Measurements from ENCODE around the gene WDR83.

The WDR83 gene

GRCh38 chr19:12715929-12716328, 49.3 kb downstream of the WDR83 start:
- H3K9me3 ChIP-seq (ENCODE audit: control insufficient read depth, insufficient read depth, low read depth, low read length) = no peaks in the 10 kb centered on the region
- no peak overlapping the region for H3K27ac ChIP-seq (ENCODE audit: low read depth, low read length)
- no peaks in the 10 kb centered on the region for H3K27me3 ChIP-seq (ENCODE audit: control insufficient read depth, insufficient read depth, low read length)
- H3K4me1 ChIP-seq (ENCODE audit: control insufficient read depth, insufficient read depth, low read length) = peaks cover 4% of the 10 kb centered on the region; the same call in 1 of the 2 replicates
- peaks cover 74% of the 10 kb centered on the region for H3K36me3 ChIP-seq (ENCODE audit: control insufficient read depth, insufficient read depth, low read length)
- H3K9ac ChIP-seq (ENCODE audit: low read length) = no peak overlapping the region
- no peak overlapping the region for H3K4me3 ChIP-seq (ENCODE audit: low read depth, low read length)

- H3K4me3 ChIP-seq (ENCODE audit: low read depth, low read length) = peak overlapping the region; percentile 84
- no peaks in the 10 kb centered on the region for H3K27me3 ChIP-seq (ENCODE audit: control insufficient read depth, insufficient read depth, low read length)
- peak overlapping the region; percentile 92 for H3K9ac ChIP-seq (ENCODE audit: low read length)
- H3K27ac ChIP-seq (ENCODE audit: low read depth, low read length) = no peak overlapping the region
- peaks cover 37% of the 10 kb centered on the region for H3K36me3 ChIP-seq (ENCODE audit: control insufficient read depth, insufficient read depth, low read length)
- H3K9me3 ChIP-seq (ENCODE audit: control insufficient read depth, insufficient read depth, low read depth, low read length) = no peaks in the 10 kb centered on the region
- peaks cover 4% of the 10 kb centered on the region; the same call in 1 of the 2 replicates for H3K4me1 ChIP-seq (ENCODE audit: control insufficient read depth, insufficient read depth, low read length)
Measured at GRCh38 chr19:12720296-12720695, 53.7 kb downstream of the WDR83 start.

- peak overlapping the region; percentile 84 for H3K4me3 ChIP-seq (ENCODE audit: low read depth, low read length)
- peak overlapping the region; percentile 92 for H3K9ac ChIP-seq (ENCODE audit: low read length)
- H3K27me3 ChIP-seq (ENCODE audit: control insufficient read depth, insufficient read depth, low read length) = no peaks in the 10 kb centered on the region
- H3K9me3 ChIP-seq (ENCODE audit: control insufficient read depth, insufficient read depth, low read depth, low read length) = no peaks in the 10 kb centered on the region
- H3K36me3 ChIP-seq (ENCODE audit: control insufficient read depth, insufficient read depth, low read length) = peaks cover 30% of the 10 kb centered on the region
- H3K27ac ChIP-seq (ENCODE audit: low read depth, low read length) = peak overlapping the region; percentile 32; the same call in 1 of the 2 replicates
- peaks cover 4% of the 10 kb centered on the region; the same call in 1 of the 2 replicates for H3K4me1 ChIP-seq (ENCODE audit: control insufficient read depth, insufficient read depth, low read length)
Measured at GRCh38 chr19:12720851-12721655, 54.4 kb downstream of the WDR83 start.

GRCh38 chr19:12721656-12722565, 55.3 kb downstream of the WDR83 start:
- no peaks in the 10 kb centered on the region for H3K27me3 ChIP-seq (ENCODE audit: control insufficient read depth, insufficient read depth, low read length)
- H3K4me1 ChIP-seq (ENCODE audit: control insufficient read depth, insufficient read depth, low read length) = peaks cover 8% of the 10 kb centered on the region; the same call in 1 of the 2 replicates
- no peaks in the 10 kb centered on the region for H3K9me3 ChIP-seq (ENCODE audit: control insufficient read depth, insufficient read depth, low read depth, low read length)
- H3K36me3 ChIP-seq (ENCODE audit: control insufficient read depth, insufficient read depth, low read length) = peaks cover 22% of the 10 kb centered on the region
- peak overlapping the region; percentile 92 for H3K9ac ChIP-seq (ENCODE audit: low read length)
- H3K27ac ChIP-seq (ENCODE audit: low read depth, low read length) = peak overlapping the region; percentile 32; the same call in 1 of the 2 replicates
- H3K4me3 ChIP-seq (ENCODE audit: low read depth, low read length) = peak overlapping the region; percentile 84

- H3K9me3 ChIP-seq (ENCODE audit: control insufficient read depth, insufficient read depth, low read depth, low read length) = no peaks in the 10 kb centered on the region
- peaks cover 8% of the 10 kb centered on the region; the same call in 1 of the 2 replicates for H3K4me1 ChIP-seq (ENCODE audit: control insufficient read depth, insufficient read depth, low read length)
- peak overlapping the region; percentile 92 for H3K9ac ChIP-seq (ENCODE audit: low read length)
- no peaks in the 10 kb centered on the region for H3K27me3 ChIP-seq (ENCODE audit: control insufficient read depth, insufficient read depth, low read length)
- H3K27ac ChIP-seq (ENCODE audit: low read depth, low read length) = peak overlapping the region; percentile 72
- peaks cover 17% of the 10 kb centered on the region for H3K36me3 ChIP-seq (ENCODE audit: control insufficient read depth, insufficient read depth, low read length)
- H3K4me3 ChIP-seq (ENCODE audit: low read depth, low read length) = peak overlapping the region; percentile 84
Measured at GRCh38 chr19:12722566-12723380, 56.2 kb downstream of the WDR83 start.

- Histone ChIP-seq H3K27ac (ENCODE audit: low read depth, low read length) (peak overlapping the region; percentile 72), H3K4me3 (ENCODE audit: low read depth, low read length) (peak overlapping the region; percentile 84), H3K27me3 (ENCODE audit: control insufficient read depth, insufficient read depth, low read length) (no peaks in the 10 kb centered on the region), H3K4me1 (ENCODE audit: control insufficient read depth, insufficient read depth, low read length) (peaks cover 8% of the 10 kb centered on the region; the same call in 1 of the 2 replicates), H3K36me3 (ENCODE audit: control insufficient read depth, insufficient read depth, low read length) (peaks cover 18% of the 10 kb centered on the region), H3K9me3 (ENCODE audit: control insufficient read depth, insufficient read depth, low read depth, low read length) (no peaks in the 10 kb centered on the region), H3K9ac (ENCODE audit: low read length) (peak overlapping the region; percentile 92)
Measured at GRCh38 chr19:12723381-12723640, 56.7 kb downstream of the WDR83 start.

- H3K9ac ChIP-seq (ENCODE audit: low read length) = peak within 1 kb of the TSS; percentile 92
- H3K4me3 ChIP-seq (ENCODE audit: low read depth, low read length) = peak within 1 kb of the TSS; percentile 84
- H3K4me1 ChIP-seq (ENCODE audit: control insufficient read depth, insufficient read depth, low read length) = peaks cover 8% of the 10 kb centered on the region; the same call in 1 of the 2 replicates
- H3K9me3 ChIP-seq (ENCODE audit: control insufficient read depth, insufficient read depth, low read depth, low read length) = no peaks in the 10 kb centered on the region
- peak within 1 kb of the TSS; percentile 72 for H3K27ac ChIP-seq (ENCODE audit: low read depth, low read length)
- no peaks in the 10 kb centered on the region for H3K27me3 ChIP-seq (ENCODE audit: control insufficient read depth, insufficient read depth, low read length)
- peaks cover 15% of the 10 kb centered on the region for H3K36me3 ChIP-seq (ENCODE audit: control insufficient read depth, insufficient read depth, low read length)
Measured at GRCh38 chr19:12723641-12724426, 57.2 kb downstream of the WDR83 start, which contains the start of gene TNPO2. Gene TNPO2 (minus strand): TSS chr19:12723932. CDS start chr19:12720977, 2,955 bp downstream.

Data from HUES6 (cell line).